HG03460 (cell line): ENCODE results near the gene KRT10.
"Not testable (repeated sequence)": the region's sequence is repeated elsewhere in the genome, so short reads cannot be mapped to it uniquely, and the experiment has no call there.

Source experiments
- ATAC-seq: cut with Tn5 transposase; IDR thresholded peaks from one replicate; pipeline ENCODE4 v1.9.1; 2021; ENCODE audit not compliant: unreplicated experiment

Gene KRT10

GRCh38 chr17:40833882-40834281 is 11.5 kb upstream of the KRT10 start:
- ATAC-seq: no peak

GRCh38 chr17:40832840-40833239 is 10.4 kb upstream of the KRT10 start:
- no peak for ATAC-seq

GRCh38 chr17:40830085-40830776 is 7.8 kb upstream of the KRT10 start:
- ATAC-seq: no peak

DNA sequence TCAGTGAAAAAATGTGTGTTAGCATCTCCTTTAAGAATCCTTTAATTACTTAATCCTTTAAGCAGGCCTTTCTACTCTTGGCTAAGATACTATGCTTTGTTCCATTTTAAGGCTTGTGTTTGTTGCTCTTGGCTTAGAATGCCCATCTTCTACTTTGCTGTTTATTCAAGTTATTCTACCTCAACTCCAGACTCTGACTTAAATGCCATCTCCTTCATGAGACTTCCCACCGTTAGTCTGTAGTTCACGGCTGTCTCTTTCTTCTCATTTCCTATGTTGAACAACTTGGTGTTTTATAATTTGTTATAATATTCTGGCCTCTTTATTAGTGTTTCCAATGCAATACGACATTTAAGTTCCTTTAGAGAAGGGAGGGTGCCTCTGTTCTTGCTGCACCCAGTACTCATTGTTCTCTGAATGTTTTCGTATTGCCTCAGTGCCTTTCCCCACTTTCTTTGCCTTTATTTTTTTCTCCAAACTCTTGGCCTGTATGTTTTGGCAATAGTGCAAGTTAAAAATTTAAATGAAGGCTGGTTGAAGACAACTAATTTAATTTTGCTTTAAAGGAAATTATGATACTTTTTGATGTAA is 6.1 kb upstream of the KRT10 start:
- ATAC-seq: no peak

GRCh38 chr17:40827746-40828453 is 5.5 kb upstream of the KRT10 start:
- no peak for ATAC-seq

GRCh38 chr17:40825599-40825998 is 3.2 kb upstream of the KRT10 start:
- ATAC-seq: no peak

DNA sequence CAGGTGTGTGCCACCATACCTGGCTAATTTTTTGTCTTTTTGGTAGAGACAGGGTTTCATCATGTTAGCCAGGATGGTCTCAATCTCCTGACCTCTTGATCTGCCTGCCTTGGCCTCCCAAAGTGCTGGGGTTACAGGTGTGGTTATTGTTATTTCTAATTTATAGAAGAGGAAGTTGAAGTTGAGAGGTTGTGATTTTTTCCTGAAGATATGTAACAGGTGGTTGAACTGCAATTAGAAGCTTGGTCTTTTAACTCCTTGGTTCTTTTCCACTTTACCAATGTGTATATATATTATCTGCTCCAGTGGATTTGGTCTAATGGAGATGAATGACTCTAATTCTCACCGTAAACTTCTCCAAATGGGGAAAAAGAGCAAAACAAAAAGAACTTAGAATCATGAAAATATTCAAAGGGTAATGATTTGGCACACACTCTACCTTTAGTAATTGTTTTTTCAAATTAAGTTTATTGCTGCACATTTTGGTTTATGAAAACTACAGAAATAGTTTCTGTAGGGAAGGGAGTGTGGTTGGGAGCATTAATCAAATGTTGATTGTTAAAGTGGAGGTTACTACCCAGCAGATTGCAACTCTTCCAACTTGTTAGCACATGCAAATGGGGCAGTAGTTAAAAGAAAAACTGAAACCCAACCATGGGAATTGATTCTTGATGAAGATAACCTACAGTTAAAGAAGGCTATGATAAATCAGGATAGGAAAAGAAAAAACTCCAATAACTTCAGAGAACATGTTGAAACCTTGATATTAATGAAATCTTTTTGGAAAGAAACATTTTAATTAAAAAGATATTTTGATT is 1.8 kb upstream of the KRT10 start:
- ATAC-seq: no peak

- ATAC-seq: no peak
Observed at GRCh38 chr17:40821536-40821935, 878 bp downstream of the KRT10 start.

- ATAC-seq: no peak
Observed at GRCh38 chr17:40820228-40820838, 2.1 kb downstream of the KRT10 start.

GRCh38 chr17:40819528-40820125 is 2.8 kb downstream of the KRT10 start:
- ATAC-seq: no peak

GRCh38 chr17:40818733-40819527 is 3.5 kb downstream of the KRT10 start:
- ATAC-seq: peak; percentile 76

- ATAC-seq: no peak
Observed at GRCh38 chr17:40818343-40818732, 4.1 kb downstream of the KRT10 start.

DNA sequence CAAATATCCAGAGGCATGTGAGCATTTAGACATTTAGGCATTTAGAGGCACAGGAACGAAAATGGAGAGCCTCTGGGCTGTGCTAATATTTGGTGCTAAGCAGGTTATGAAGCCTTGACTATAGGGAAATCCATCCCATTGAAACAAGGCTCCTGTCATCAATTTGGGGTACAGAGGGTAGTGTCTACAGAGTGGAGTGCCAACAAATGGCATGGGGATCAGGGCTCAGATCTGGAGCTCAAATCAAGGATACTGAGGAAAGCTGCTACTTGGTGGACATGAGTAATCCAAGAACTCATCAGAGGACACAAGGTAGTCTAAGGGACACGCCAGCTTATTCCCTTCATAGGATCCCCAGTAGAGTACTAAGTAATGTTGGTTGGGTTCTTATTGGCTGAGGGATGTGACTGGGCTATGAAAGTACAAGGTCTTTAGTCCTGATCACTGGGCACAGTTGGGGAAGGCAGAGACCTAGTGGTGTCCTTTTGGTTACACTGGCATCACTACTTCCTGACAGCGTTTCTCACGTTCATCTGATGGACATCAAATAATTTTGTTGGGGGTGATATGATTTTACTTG is 5.2 kb downstream of the KRT10 start:
- ATAC-seq: no peak

DNA sequence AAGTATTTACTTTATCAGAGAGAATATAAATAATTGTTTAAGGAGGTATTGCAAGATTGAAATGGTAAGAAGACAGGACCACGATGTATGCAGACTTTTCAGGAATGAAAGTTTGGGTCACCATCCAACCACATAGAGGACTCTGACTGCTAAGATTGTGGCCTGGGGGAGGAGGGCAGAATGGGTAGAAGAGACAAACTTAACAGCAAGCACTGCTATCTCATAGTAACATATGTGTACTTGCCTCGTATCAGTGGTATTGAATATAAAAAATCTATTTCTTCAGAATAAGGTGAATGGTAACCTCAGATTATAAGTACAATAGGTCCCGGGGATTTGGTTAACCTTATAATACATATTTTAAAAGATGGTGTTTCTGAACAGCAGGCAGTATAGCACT is 5.8 kb downstream of the KRT10 start:
- no peak for ATAC-seq

GRCh38 chr17:40815381-40815780 is 7.0 kb downstream of the KRT10 start:
- ATAC-seq: no peak

- not testable (repeated sequence) for ATAC-seq
Observed at GRCh38 chr17:40814657-40815056, 7.8 kb downstream of the KRT10 start.

DNA sequence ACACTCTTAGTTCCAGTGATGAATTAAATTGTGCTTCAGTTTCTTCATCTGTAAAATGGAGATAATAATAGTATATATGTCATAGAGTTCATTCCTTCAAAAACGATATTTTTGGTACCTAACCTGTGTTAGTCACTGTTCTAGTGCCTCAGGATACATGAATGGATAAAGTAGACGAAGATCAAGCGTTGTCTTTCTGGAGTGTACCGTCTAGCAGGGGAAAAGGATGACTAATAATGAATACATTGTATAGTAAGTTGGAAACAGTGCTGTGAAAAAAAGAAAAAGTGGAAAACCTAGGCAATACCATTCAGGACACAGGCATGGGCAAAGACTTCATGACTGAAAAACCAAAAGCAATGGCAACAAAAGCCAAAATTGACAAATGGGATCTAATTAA is 8.6 kb downstream of the KRT10 start:
- ATAC-seq: no peak

DNA sequence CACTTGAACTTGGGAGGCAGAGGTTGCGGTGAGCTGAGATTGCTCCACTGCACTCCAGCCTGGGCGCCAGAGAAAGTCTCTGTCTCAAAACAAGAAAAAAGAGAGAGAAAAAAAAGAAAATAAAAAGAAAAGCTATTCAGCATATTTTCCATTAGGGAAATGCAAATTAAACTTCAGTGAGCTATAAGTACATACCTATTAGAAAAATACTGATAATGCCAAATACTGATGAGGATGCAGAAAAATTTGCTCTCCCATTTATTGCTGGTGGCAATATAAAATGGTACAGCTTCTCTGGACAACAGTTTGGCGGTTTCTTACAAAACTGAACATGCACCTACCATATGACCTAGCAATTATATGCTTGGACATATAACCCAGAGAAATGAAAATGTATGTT is 9.8 kb downstream of the KRT10 start:
- ATAC-seq: no peak

DNA sequence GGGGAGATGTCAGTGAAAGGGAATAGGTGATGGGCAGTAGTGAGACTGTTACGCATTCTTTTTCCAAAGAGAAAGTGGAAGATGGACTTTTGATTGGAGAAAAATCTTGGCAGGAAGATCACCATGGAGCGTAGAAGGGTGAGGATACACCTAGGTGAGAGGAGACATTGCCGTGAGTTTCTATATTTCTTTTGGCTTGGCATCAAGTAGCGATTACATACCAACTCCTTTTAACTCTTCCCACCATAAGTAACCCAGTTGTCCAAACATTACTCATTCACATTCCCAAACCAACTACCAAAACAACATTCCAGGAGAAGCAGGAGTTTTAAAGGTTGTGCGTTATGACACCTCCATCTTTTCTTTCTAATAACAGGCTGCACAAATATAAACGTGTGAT is 11.9 kb downstream of the KRT10 start:
- ATAC-seq: no peak
